Measurements from ENCODE around the gene MAML3.

- TF ChIP-seq CTCF (IDR thresholded peaks at IDR 0.05): no peak
- no peak for TF ChIP-seq EP300 (IDR thresholded peaks at IDR 0.05)
These were observed 353.9 kb downstream of the MAML3 start for GRCh38 chr4:139800082-139800481.
